ENCODE data around the gene PELI2.

The PELI2 gene

DNA sequence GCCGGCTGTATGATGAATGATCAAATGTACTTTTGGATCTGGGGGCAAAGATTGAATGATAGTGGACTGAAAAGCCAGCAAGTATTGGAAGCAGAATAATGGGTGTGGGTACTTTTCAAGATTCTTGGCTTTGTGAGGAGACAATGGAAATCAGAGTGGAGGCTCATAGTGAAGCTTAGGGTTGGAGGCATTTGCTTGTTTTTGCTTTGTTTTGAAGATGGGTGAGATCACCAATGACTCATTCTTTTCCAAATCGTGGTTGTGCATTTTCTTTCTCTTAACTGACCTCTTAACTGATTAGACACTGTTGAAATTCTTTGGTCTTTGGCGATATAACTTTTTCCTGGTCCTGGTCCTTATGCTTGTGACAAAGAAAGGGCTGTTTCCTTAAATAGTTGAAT lies 54.4 kb downstream of the PELI2 start:
- no peak for DNase-seq (ENCODE audit: low read depth)

DNA sequence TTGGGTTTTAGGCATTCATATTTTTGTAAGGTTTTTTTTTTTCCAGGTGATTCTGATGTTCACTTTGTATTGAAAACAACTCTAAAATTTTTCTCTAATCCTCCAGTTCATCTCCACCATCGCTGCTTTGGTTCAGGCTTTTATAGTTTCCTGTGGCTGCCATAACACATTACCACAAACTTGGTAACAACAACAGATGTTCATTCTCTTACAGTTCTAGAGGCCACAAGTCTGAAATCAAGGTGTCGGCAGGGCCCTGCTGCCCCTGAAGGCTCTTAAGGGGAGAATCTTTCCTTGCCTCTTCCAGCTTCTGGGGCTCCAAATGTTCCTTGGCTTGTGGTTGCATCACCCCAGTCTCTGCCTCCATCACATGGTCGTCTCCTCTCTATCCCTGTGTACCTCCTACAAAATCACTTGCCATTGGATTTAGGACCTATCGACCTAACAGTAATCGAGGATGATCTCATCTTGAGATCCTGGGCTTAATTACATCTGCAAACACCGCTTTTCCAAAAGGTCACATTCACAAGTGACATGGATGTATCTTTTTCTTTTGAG lies 55.2 kb downstream of the PELI2 start:
- DNase-seq (ENCODE audit: low read depth) = no peak

- DNase-seq (ENCODE audit: low read depth) = no peak
Observed at GRCh38 chr14:56175773-56176172, 57.6 kb downstream of the PELI2 start.

DNA sequence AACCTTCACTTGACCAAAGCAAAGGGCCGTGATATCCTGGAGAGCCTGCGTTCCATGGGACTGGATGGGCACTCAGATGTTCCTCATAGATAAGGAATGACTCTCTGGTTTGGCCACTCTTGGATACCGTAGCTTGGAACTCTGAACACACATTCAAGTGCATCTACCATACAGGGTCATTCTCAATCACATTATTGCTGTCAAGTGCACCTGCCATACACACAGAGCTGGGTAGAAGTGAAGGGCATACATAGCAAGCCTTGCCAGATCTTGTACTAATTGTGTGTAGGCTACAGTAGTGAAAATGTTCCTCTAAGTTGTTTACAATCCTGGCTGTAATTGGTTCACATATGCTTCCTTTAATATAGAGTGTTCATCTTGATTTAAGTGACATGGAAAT lies 58.3 kb downstream of the PELI2 start:
- DNase-seq (ENCODE audit: low read depth) = no peak

- no peak for DNase-seq (ENCODE audit: low read depth)
Observed at GRCh38 chr14:56177036-56177435, 58.8 kb downstream of the PELI2 start.

DNA sequence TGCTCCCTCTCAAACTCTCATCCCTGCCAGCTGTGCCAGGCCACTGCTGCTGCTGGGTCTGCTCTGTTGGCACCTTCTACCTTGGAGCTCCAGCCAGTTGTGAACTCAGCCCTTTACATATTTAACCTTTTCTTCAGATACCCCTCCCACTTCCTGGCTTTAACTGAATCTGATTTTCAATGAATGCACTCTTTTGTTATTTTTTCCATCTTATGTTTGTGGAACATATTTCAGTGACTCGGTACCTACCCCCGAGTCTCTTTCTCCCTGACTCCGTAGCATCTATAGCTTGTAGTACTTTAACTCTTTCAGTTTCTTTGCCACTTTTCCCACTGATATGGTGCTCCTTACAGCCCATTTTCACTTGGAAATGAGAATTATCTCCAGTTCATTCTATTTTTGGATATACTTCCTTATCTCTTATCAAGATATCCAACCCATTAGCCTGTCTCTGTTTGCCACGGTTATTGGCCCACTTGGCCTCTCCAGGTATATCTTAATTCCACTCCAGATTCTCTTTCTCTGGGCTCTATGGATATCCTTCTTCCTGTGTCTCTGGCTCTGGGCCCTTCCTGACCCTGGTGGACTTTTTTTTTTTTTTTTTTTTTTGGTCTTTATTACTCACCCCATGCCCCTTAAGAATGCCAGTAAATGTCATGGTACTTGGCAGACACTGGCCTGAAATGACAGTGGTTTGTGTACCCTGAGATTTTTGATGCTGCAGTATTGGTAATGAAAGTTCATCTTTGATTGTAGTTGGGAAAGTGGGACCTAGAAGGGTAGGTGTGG lies 62.7 kb downstream of the PELI2 start:
- DNase-seq (ENCODE audit: low read depth) = no peak

GRCh38 chr14:56181681-56182085 lies 63.5 kb downstream of the PELI2 start:
- DNase-seq (ENCODE audit: low read depth) = no peak

- no peak for DNase-seq (ENCODE audit: low read depth)
Observed at GRCh38 chr14:56182410-56182809, 64.2 kb downstream of the PELI2 start.

- DNase-seq (ENCODE audit: low read depth) = no peak
Observed at GRCh38 chr14:56183631-56184157, 65.5 kb downstream of the PELI2 start.

DNA sequence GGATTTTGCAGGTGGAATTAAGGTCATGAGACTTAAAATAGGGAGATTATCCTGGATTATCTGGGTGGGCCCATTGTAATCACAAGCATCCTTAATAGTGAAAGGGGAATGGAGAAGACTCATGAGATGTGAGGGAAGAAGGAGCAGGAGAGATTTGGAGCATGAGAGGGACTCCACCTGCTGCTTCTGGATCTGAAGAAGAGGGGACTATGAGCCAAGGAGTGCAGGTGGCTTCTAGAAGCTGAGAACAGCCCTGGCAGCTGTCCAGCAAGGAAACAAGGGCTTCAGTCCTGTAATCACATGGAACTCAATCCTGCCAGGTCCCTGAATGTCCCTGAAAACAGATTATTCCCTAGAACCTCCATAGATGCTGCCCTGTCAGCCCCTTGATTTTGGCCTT lies 67.8 kb downstream of the PELI2 start:
- DNase-seq (ENCODE audit: low read depth) = no peak

- no peak for DNase-seq (ENCODE audit: low read depth)
Observed at GRCh38 chr14:56187736-56188135, 69.5 kb downstream of the PELI2 start.

DNA sequence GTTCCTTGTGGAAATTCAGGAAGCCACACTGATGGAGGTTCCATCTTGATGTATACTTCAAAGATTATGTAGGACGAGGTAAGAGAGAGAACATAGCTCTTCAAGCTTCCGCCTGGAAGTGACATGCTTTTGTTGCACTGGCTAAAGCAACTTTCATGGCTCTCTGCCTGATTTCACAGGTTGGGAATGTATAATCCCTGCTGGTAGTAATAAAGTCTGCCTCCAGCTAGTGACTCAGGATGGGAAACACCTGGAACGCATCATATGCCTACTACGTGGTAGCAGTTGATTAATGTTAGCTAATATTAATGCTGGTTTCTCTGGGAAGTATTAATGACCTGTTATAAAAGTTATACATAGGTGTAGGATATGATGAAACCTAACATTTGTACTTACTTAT lies 71.1 kb downstream of the PELI2 start:
- DNase-seq (ENCODE audit: low read depth) = no peak

GRCh38 chr14:56193347-56193746 lies 75.1 kb downstream of the PELI2 start:
- no peak for DNase-seq (ENCODE audit: low read depth)

DNA sequence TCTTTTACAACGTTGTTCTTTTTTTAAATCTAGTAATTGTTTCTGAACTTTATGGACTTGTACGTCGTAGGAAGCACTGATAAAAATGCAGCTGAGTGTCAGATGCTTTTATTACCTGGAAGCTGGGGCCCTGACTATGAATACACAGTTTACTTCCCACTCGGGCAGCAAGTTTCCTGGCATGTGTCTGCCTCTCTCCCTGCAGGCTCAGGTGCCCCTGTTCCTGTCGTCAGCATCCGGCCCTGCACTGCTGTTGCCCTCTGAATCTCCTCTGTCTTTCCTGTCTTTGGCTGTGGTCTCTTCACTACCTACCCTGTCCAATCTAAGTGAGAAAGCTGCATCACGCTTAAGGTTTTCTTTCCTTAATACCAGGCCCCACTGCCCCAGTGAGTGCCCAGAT lies 75.8 kb downstream of the PELI2 start:
- no peak for DNase-seq (ENCODE audit: low read depth)

GRCh38 chr14:56195223-56195622 lies 77.0 kb downstream of the PELI2 start:
- no peak for DNase-seq (ENCODE audit: low read depth)

DNA sequence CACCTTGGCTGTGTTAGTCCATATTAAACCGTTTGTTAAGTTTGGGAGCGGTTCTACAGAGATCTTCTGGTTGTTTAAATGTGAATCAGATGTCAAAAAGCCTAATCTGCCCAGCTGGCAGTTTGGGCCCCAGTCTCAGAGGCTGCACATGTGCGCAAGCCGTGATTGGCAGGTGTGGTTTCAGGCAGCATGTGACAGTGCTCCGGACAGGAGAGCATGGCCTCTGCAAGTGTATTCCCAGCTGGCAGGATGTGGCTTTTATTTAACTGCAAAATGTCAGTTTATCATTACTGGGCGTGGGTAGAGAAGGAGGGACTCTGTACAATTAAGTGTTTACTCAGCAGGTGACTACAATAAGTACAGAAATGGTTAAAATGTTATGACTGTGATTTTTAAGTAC lies 77.5 kb downstream of the PELI2 start:
- DNase-seq (ENCODE audit: low read depth) = no peak

GRCh38 chr14:56196274-56196673 lies 78.1 kb downstream of the PELI2 start:
- DNase-seq (ENCODE audit: low read depth) = no peak

- no peak for DNase-seq (ENCODE audit: low read depth)
Observed at GRCh38 chr14:56197150-56197549, 78.9 kb downstream of the PELI2 start.

GRCh38 chr14:56198438-56198837 lies 80.2 kb downstream of the PELI2 start:
- DNase-seq (ENCODE audit: low read depth) = no peak

GRCh38 chr14:56199095-56199981 lies 81.1 kb downstream of the PELI2 start:
- DNase-seq (ENCODE audit: low read depth) = no peak

DNA sequence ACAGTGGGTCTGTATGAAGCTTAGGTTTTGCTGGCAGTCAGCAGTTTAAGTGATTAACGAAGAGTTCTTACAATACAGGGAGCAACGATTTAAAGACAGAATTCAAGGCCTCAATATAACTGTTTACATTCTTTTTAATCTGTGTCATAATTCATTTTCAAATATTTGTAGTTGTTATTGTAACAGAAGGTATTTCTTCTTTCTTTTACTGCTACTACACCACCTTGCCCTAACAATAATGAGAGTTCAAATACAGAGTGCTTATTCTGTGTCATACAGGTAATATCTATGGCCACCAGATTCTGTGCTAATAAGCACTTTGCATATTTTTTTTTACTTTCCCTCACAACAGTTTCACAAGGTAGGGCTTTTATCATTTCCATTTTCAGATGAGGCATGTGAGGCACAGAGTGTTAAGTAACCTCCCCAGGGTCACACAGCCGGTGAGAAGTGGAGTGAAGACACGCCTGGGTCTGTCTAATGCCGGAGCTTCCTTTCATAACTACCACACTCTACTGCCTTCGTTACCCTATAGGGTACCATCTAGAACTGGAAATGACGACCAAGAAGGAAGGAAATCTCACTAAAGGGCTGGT lies 81.9 kb downstream of the PELI2 start:
- DNase-seq (ENCODE audit: low read depth) = no peak

- DNase-seq (ENCODE audit: low read depth) = no peak
Observed at GRCh38 chr14:56202256-56202655, 84.0 kb downstream of the PELI2 start.

Data from stimulated activated CD8-positive, alpha-beta memory T cell treated with anti-CD3 and anti-CD28 coated beads, Interleukin-15, amount 100 ng/mL, for 1 hour (primary cell).